AG04449 (cell line): Measurements from ENCODE around the gene NACA.

Source experiments
- CTCF ChIA-PET: fragments of 350-600 bp; formaldehyde crosslinking; extraction: SDS; loops from one replicate; lab custom pipeline; 2021; ENCODE audit warnings: antibody characterized with exemption; lab: Yijun Ruan, JAX
- POLR2A ChIA-PET: fragments of 400-600, 350-600 bp; formaldehyde crosslinking; extraction: SDS; loops from one replicate; lab custom pipeline; 2020; ENCODE audit warnings: antibody characterized with exemption, inconsistent platforms; lab: Yijun Ruan, JAX
- DNase-seq: peaks from one replicate; pipeline ENCODE4 v3.0.0-alpha.2; 2010; ENCODE audit warnings: low read depth, low spot score
- H3K4me3 ChIP-seq: 2 replicates; pipeline ENCODE4 v1.5.1; 2011; ENCODE audit warnings: low read depth, mild to moderate bottlenecking, control low read depth, low read length
- CTCF ChIP-seq: IDR thresholded peaks from one replicate; pipeline ENCODE4 v1.5.1; 2011; ENCODE audit warnings: mild to moderate bottlenecking, moderate library complexity, low read length, control low read depth, inconsistent platforms; ENCODE audit not compliant: insufficient read depth; ENCODE audit errors: missing control alignments

The NACA gene

GRCh38 chr12:56724972-56725722 is at the start of gene NACA:
Gene NACA, minus strand, starts transcription at chr12:56725299. Its CDS starts 778 bp downstream, at chr12:56724521.
- ChIA-PET CTCF (interaction anchor here (1.2 to 2.6 kb wide), 3 partner anchors 88 to 337 kb away, joined by 3 to 10 read pairs (median 5); no protein-coding TSS in a partner anchor), POLR2A (interaction anchor here (0.6 to 1.5 kb wide), 10 partner anchors 9 to 362 kb away, joined by 3 to 12 read pairs (median 4); partner anchors contain the start of gene PTGES3)
- peak within 1 kb of the TSS; percentile 99 for H3K4me3 ChIP-seq
- TF ChIP-seq CTCF, result no peak
- DNase-seq, result peak; percentile 93

GRCh38 chr12:56773113-56773512 is 48.0 kb upstream of the NACA start:
- no peak overlapping the region for H3K4me3 ChIP-seq
- POLR2A ChIA-PET, result no interaction called here
- no peak for DNase-seq
- CTCF ChIA-PET, result no interaction called here
- TF ChIP-seq CTCF, result no peak

GRCh38 chr12:56772625-56773024 is 47.5 kb upstream of the NACA start:
- TF ChIP-seq CTCF, result no peak
- no peak for DNase-seq
- POLR2A ChIA-PET, result no interaction called here
- CTCF ChIA-PET, result no interaction called here
- no peak overlapping the region for H3K4me3 ChIP-seq

- POLR2A ChIA-PET, result no interaction called here
These were observed 44.8 kb upstream of the NACA start for GRCh38 chr12:56769868-56770267.

GRCh38 chr12:56768424-56768823 is 43.3 kb upstream of the NACA start:
- ChIA-PET POLR2A (no interaction called here), CTCF (interaction anchor here (0.7 to 5.0 kb wide), 4 partner anchors 12 to 288 kb away, joined by 3 to 28 read pairs (median 6); no protein-coding TSS in a partner anchor)
- DNase-seq, result no peak
- H3K4me3 ChIP-seq, result no peak overlapping the region
- no peak for TF ChIP-seq CTCF

More at GRCh38 chr12:56769868-56770267, 44.8 kb upstream of the NACA start:
- no peak overlapping the region for H3K4me3 ChIP-seq
- CTCF ChIA-PET, result interaction anchor here (0.8 to 5.0 kb wide), 4 partner anchors 9 to 232 kb away, joined by 3 to 28 read pairs (median 6); no protein-coding TSS in a partner anchor
- TF ChIP-seq CTCF, result no peak
- DNase-seq, result no peak

GRCh38 chr12:56766535-56766934 is 41.4 kb upstream of the NACA start:
- TF ChIP-seq CTCF, result no peak
- ChIA-PET POLR2A (no interaction called here), CTCF (interaction anchor here (1.9 to 16.3 kb wide), 4 partner anchors 10 to 294 kb away, joined by 7 to 303 read pairs (median 152); partner anchors contain the start of gene ZBTB39)
- no peak overlapping the region for H3K4me3 ChIP-seq
- DNase-seq, result no peak
